AG04450 (cell line): ENCODE measurements around the gene HELZ. TPM values are rescaled to one million over a fixed set of nuclear protein-coding genes. Genes with fewer than 3 reads are reported as not detected.

ENCODE experiments used
- CTCF ChIA-PET: fragments of 300-600, 350-600 bp; formaldehyde crosslinking; extraction: SDS; loops from one replicate; lab custom pipeline; 2022; ENCODE audit warnings: antibody characterized with exemption, inconsistent platforms; lab: Charles Lee
- POLR2A ChIA-PET: fragments of 350-600 bp; formaldehyde crosslinking; extraction: SDS; loops from one replicate; lab custom pipeline; 2021; ENCODE audit warnings: antibody characterized with exemption, inconsistent platforms; lab: Yijun Ruan, JAX
- DNase-seq: peaks from one replicate; pipeline ENCODE4 v3.0.0-alpha.2; 2011; ENCODE audit warnings: low read depth, low spot score
- H3K27ac ChIP-seq: one replicate; pipeline ENCODE4 v1.5.1; 2012; ENCODE audit warnings: low read depth, low read length, control low read depth
- H3K27me3 ChIP-seq: one replicate; pipeline ENCODE4 v1.6.0; 2012; ENCODE audit warnings: low read length; ENCODE audit not compliant: control insufficient read depth, insufficient read depth
- H3K4me3 ChIP-seq: 2 replicates; pipeline ENCODE4 v1.5.1; 2011; ENCODE audit warnings: mild to moderate bottlenecking, low read depth, low read length, control low read depth
- H3K9me3 ChIP-seq: 2 replicates; pipeline ENCODE4 v1.5.1; 2012; ENCODE audit warnings: low read length; ENCODE audit not compliant: control insufficient read depth, insufficient read depth
- polyA plus RNA-seq: library from polyadenylated mRNA; depleted of rRNA; stranded (reverse); fragments of >200 nt; gene quantifications from 2 replicates; pipeline ENCODE4 v1.2.3, GENCODE V29; 2011
- TF ChIP-seq, protein P1 (sequence below): IDR thresholded peaks from 2 replicates; pipeline ENCODE4 v1.5.1; 2011; ENCODE audit warnings: low read depth, low read length, control low read depth, inconsistent platforms

The HELZ gene
- polyA plus RNA-seq, 1 experiment, result 28.2 TPM

DNA sequence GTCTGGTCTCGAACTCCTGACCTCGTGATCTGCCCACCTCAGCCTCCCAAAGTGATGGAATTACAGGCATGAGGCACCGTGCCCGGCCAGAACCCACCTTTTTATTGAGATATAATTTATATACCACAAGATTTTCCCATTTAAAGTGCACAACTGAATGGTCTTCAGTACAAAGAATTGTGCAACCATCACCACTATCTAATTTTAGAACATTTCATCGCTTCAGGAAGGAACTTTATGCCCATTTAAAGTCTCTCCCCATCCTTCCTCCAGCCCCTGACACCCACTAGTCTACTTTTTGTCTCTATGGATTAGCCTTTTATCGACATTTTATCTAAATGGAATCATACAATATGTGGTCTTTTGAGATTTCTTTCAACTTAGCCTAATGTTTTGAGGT, 25.4 kb upstream of the HELZ start:
- TF ChIP-seq, protein P1, sequence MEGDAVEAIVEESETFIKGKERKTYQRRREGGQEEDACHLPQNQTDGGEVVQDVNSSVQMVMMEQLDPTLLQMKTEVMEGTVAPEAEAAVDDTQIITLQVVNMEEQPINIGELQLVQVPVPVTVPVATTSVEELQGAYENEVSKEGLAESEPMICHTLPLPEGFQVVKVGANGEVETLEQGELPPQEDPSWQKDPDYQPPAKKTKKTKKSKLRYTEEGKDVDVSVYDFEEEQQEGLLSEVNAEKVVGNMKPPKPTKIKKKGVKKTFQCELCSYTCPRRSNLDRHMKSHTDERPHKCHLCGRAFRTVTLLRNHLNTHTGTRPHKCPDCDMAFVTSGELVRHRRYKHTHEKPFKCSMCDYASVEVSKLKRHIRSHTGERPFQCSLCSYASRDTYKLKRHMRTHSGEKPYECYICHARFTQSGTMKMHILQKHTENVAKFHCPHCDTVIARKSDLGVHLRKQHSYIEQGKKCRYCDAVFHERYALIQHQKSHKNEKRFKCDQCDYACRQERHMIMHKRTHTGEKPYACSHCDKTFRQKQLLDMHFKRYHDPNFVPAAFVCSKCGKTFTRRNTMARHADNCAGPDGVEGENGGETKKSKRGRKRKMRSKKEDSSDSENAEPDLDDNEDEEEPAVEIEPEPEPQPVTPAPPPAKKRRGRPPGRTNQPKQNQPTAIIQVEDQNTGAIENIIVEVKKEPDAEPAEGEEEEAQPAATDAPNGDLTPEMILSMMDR, result no peak
- Histone ChIP-seq H3K9me3 (no peaks in the 10 kb centered on the region), H3K27ac (no peak overlapping the region), H3K27me3 (no peaks in the 10 kb centered on the region), H3K4me3 (no peak overlapping the region)
- DNase-seq, result no peak
- ChIA-PET CTCF (no interaction called here), POLR2A (no interaction called here)

GRCh38 chr17:67266496-67266895, 21.5 kb upstream of the HELZ start:
- CTCF ChIA-PET, result interaction anchor here (1.2 kb wide), 1 partner anchor 12 kb away, joined by 3 read pairs; no protein-coding TSS in a partner anchor
- no peak for DNase-seq
- no peak overlapping the region for H3K4me3 ChIP-seq
- H3K27ac ChIP-seq, result no peak overlapping the region
- no peaks in the 10 kb centered on the region for H3K27me3 ChIP-seq
- no peaks in the 10 kb centered on the region for H3K9me3 ChIP-seq
- TF ChIP-seq, protein P1, result no peak
- POLR2A ChIA-PET, result no interaction called here

DNA sequence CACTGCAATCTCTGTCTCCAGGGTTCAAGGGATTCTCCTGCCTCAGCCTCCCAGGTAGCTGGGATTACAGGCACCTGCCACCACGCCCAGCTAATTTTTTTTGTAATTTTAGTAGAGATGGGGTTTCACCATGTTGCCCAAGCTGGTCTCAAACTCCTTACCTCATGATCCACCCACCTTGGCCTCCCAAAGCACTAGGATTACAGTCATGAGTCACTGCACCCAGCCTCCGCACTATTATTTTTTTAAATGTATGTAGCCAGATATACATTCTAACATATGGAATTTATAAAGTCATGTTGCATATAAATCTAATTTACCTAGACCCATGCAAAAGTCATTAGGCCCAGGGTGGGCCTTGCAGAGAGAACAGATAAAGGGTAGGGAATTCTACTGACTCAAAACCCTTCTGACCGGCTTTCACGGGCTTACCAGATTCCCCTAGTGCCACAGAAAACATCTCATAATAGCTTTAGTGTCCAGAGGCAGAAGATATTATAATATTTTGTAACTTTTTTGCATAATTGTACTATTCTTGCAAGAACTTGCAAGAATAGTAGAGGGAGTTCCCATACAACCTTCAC, 20.5 kb upstream of the HELZ start:
- Histone ChIP-seq H3K27me3 (no peaks in the 10 kb centered on the region), H3K9me3 (no peaks in the 10 kb centered on the region), H3K4me3 (no peak overlapping the region), H3K27ac (no peak overlapping the region)
- TF ChIP-seq, protein P1, result no peak
- POLR2A ChIA-PET, result no interaction called here
- DNase-seq, result no peak
- CTCF ChIA-PET, result interaction anchor here (1.2 kb wide), 1 partner anchor 11 kb away, joined by 3 read pairs; no protein-coding TSS in a partner anchor

DNA sequence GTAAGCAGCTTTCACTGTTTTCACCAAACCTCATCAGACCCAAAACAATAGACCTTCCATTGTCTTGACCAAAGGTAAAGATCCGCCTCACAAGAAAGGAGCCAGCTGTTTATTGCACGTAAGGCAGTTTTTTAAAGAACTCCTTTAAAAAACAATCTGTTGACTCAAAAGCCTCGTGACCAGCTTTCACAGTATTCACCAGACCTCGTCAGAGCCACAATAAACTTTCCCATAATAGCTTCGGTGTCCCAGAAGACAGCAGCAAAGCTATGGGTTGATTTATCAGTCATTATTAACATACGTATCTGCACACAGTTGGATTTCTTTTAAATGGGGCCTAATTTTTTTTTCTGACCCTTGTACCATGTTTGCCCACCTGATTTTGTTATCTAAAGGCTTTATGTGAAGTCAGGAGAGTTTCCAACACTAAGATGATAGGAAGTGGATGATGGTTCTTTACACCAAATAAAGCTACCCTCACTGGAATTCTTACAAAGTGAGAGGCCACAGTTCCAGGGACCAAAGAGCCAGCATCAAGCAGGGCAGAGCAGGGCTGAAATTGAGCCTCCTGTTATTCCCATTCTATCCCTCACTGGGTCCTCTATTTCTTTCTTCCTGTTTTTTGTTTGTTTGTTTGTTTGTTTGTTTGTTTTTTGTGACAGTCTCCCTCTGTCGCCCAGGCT, 17.6 kb upstream of the HELZ start:
- CTCF ChIA-PET, result interaction anchor here (1.1 kb wide), 1 partner anchor 10 kb away, joined by 4 read pairs; no protein-coding TSS in a partner anchor
- POLR2A ChIA-PET, result no interaction called here
- H3K9me3 ChIP-seq, result no peaks in the 10 kb centered on the region
- TF ChIP-seq, protein P1, result no peak
- H3K4me3 ChIP-seq, result no peak overlapping the region
- no peaks in the 10 kb centered on the region for H3K27me3 ChIP-seq
- DNase-seq, result no peak
- no peak overlapping the region for H3K27ac ChIP-seq
